H9 (cell line): Measurements from ENCODE around the gene UBXN10. TPM values are rescaled to one million over a fixed set of nuclear protein-coding genes. Genes with fewer than 3 reads are reported as not detected.

ENCODE experiments used
- DNase-seq: peaks from one replicate; pipeline ENCODE4 v3.0.0-alpha.2; 2017
- H2AFZ ChIP-seq: one replicate; pipeline ENCODE4 v1.6.1; 2013; ENCODE audit warnings: mild to moderate bottlenecking, low read length, control low read depth, moderate library complexity
- H2AK5ac ChIP-seq: 2 replicates; pipeline ENCODE4 v1.6.1; 2013; ENCODE audit warnings: low read length, control low read depth, mixed read lengths; ENCODE audit not compliant: insufficient read length
- H2BK120ac ChIP-seq: one replicate; pipeline ENCODE4 v1.6.1; 2013; ENCODE audit warnings: low read depth, mild to moderate bottlenecking, low read length, control low read depth, inconsistent platforms; ENCODE audit not compliant: poor library complexity, severe bottlenecking
- H2BK12ac ChIP-seq: 2 replicates; pipeline ENCODE4 v1.6.1; 2013; ENCODE audit warnings: low read length, control low read depth, mixed read lengths, low read depth; ENCODE audit not compliant: insufficient read length
- H2BK15ac ChIP-seq: 2 replicates; pipeline ENCODE4 v1.6.1; 2013; ENCODE audit warnings: low read depth, low read length, control low read depth
- H2BK20ac ChIP-seq: one replicate; pipeline ENCODE4 v1.6.1; 2013; ENCODE audit warnings: low read depth, mild to moderate bottlenecking, low read length, control low read depth, inconsistent platforms; ENCODE audit not compliant: poor library complexity, severe bottlenecking
- H2BK5ac ChIP-seq: 2 replicates; pipeline ENCODE4 v1.6.1; 2013; ENCODE audit warnings: low read length, control low read depth, mixed read lengths; ENCODE audit not compliant: insufficient read length
- H3K14ac ChIP-seq: 2 replicates; pipeline ENCODE4 v1.6.1; 2013; ENCODE audit warnings: low read length, control low read depth; ENCODE audit not compliant: insufficient read depth
- H3K18ac ChIP-seq: 2 replicates; pipeline ENCODE4 v1.6.1; 2013; ENCODE audit warnings: low read depth, mild to moderate bottlenecking, mixed read lengths, low read length, control low read depth; ENCODE audit not compliant: insufficient read length
- H3K23ac ChIP-seq: 2 replicates; pipeline ENCODE4 v1.6.1; 2013; ENCODE audit warnings: low read length, control low read depth, mixed read lengths, low read depth; ENCODE audit not compliant: insufficient read length
- H3K23me2 ChIP-seq: 2 replicates; pipeline ENCODE4 v1.6.1; 2013; ENCODE audit warnings: low read depth, mild to moderate bottlenecking, mixed read lengths, low read length, control low read depth; ENCODE audit not compliant: insufficient read length, poor library complexity, severe bottlenecking
- H3K27ac ChIP-seq: 2 replicates; pipeline ENCODE4 v1.5.1; 2013; ENCODE audit warnings: low read length, control low read depth, mixed read lengths, low read depth; ENCODE audit not compliant: insufficient read length
- H3K27me3 ChIP-seq: 2 replicates; pipeline ENCODE4 v1.6.1; 2013; ENCODE audit warnings: low read length, control low read depth, inconsistent platforms; ENCODE audit not compliant: insufficient read depth
- H3K4ac ChIP-seq: 2 replicates; pipeline ENCODE4 v1.6.1; 2013; ENCODE audit warnings: low read depth, mild to moderate bottlenecking, control low read depth, inconsistent platforms, low read length, moderate library complexity
- H3K4me1 ChIP-seq: 2 replicates; pipeline ENCODE4 v1.6.1; 2013; ENCODE audit warnings: low read length, control low read depth, inconsistent platforms; ENCODE audit not compliant: insufficient read depth
- H3K4me2 ChIP-seq: 2 replicates; pipeline ENCODE4 v1.6.1; 2013; ENCODE audit warnings: low read length, control low read depth, mixed read lengths; ENCODE audit not compliant: insufficient read length, insufficient read depth
- H3K56ac ChIP-seq: 2 replicates; pipeline ENCODE4 v1.6.1; 2013; ENCODE audit warnings: low read depth, mild to moderate bottlenecking, mixed read lengths, low read length, control low read depth; ENCODE audit not compliant: insufficient read length
- H3K79me1 ChIP-seq: 2 replicates; pipeline ENCODE4 v1.6.1; 2013; ENCODE audit warnings: low read depth, mild to moderate bottlenecking, moderate library complexity, low read length, control low read depth, inconsistent platforms; ENCODE audit not compliant: insufficient read depth, poor library complexity, severe bottlenecking
- H3K79me2 ChIP-seq: 2 replicates; pipeline ENCODE4 v1.6.1; 2013; ENCODE audit warnings: low read length, control low read depth, inconsistent platforms; ENCODE audit not compliant: insufficient read depth
- H3K9ac ChIP-seq: 2 replicates; pipeline ENCODE4 v1.6.1; 2013; ENCODE audit warnings: low read length, control low read depth, mixed read lengths; ENCODE audit not compliant: insufficient read length; ENCODE audit errors: extremely low read depth
- H3K9me3 ChIP-seq: one replicate; pipeline ENCODE4 v1.6.1; 2013; ENCODE audit warnings: low read depth, low read length, inconsistent platforms; ENCODE audit not compliant: control insufficient read depth
- H3T11ph ChIP-seq: one replicate; pipeline ENCODE4 v1.6.1; 2013; ENCODE audit warnings: mild to moderate bottlenecking, low read length, control low read depth, inconsistent platforms
- H4K20me1 ChIP-seq: one replicate; pipeline ENCODE4 v1.6.1; 2013; ENCODE audit not compliant: control insufficient read depth, insufficient read length, insufficient read depth
- H4K5ac ChIP-seq: 2 replicates; pipeline ENCODE4 v1.6.1; 2013; ENCODE audit warnings: low read depth, mild to moderate bottlenecking, mixed read lengths, low read length, control low read depth; ENCODE audit not compliant: insufficient read length
- H4K8ac ChIP-seq: replicated peaks from 2 replicates; pipeline ENCODE4 v1.6.1; 2013; ENCODE audit warnings: low read length, control low read depth, mixed read lengths, low read depth; ENCODE audit not compliant: insufficient read length
- H4K91ac ChIP-seq: 2 replicates; pipeline ENCODE4 v1.6.1; 2013; ENCODE audit warnings: low read depth, mild to moderate bottlenecking, moderate library complexity, mixed read lengths, low read length, control low read depth; ENCODE audit not compliant: insufficient read length
- H3K27ac Mint-ChIP-seq, 3 experiments: 2 replicates in 2 of 3; 3 replicates in 1 of 3; pipeline ENCODE4 v1.8.0; 2020 to 2021; ENCODE audit warnings: mixed read lengths in 3 of 3, mild to moderate bottlenecking in 1 of 3, moderate library complexity in 1 of 3
- H3K27me3 Mint-ChIP-seq: 2 replicates; pipeline ENCODE4 v1.8.0; 2021; ENCODE audit warnings: low read depth, mild to moderate bottlenecking, moderate library complexity, mixed read lengths
- H3K36me3 Mint-ChIP-seq, 3 experiments: 2 replicates in 2 of 3; 3 replicates in 1 of 3; pipeline ENCODE4 v1.8.0; 2020 to 2021; ENCODE audit warnings: low read depth in 3 of 3, mixed read lengths in 3 of 3; ENCODE audit not compliant: insufficient read depth in 1 of 3
- H3K4me1 Mint-ChIP-seq, 2 experiments: 2 replicates each; pipeline ENCODE4 v1.8.0; 2020; ENCODE audit warnings: mixed read lengths in 2 of 2
- H3K4me3 Mint-ChIP-seq, 2 experiments: 2 replicates in 1 of 2; 3 replicates in 1 of 2; pipeline ENCODE4 v1.8.0; 2020 to 2021; ENCODE audit warnings: mild to moderate bottlenecking in 2 of 2, mixed read lengths in 2 of 2, moderate library complexity in 1 of 2
- H3K9me3 Mint-ChIP-seq, 2 experiments: 2 replicates in 1 of 2; 3 replicates in 1 of 2; pipeline ENCODE4 v1.8.0; 2020; ENCODE audit warnings: mild to moderate bottlenecking in 2 of 2, mixed read lengths in 2 of 2, moderate library complexity in 1 of 2
- WGBS: extraction: QIAGEN DNeasy Blood & Tissue Kit; methylation state at CpG from one replicate; pipeline ENCODE4 v1.1.7; 2013; ENCODE audit warnings: missing lambda C conversion rate, low lambda C conversion rate, mixed read lengths; ENCODE audit not compliant: insufficient read length; ENCODE audit errors: extremely low coverage; 5-methylcytosine and 5-hydroxymethylcytosine counted together
- total RNA-seq: library from RNA; stranded (reverse); gene quantifications from 2 replicates; pipeline ENCODE4 v1.2.1, GENCODE V29; 2021
- TF ChIP-seq, protein P1 (sequence below): fragments of 200-600 bp; sonication (generic); conservative IDR thresholded peaks from 3 replicates; pipeline ENCODE4 v1.8.0; 2021; ENCODE audit warnings: antibody characterized with exemption, mild to moderate bottlenecking

Gene UBXN10
- total RNA-seq, 1 experiment from 2014 or later, result 0.59 TPM

DNA sequence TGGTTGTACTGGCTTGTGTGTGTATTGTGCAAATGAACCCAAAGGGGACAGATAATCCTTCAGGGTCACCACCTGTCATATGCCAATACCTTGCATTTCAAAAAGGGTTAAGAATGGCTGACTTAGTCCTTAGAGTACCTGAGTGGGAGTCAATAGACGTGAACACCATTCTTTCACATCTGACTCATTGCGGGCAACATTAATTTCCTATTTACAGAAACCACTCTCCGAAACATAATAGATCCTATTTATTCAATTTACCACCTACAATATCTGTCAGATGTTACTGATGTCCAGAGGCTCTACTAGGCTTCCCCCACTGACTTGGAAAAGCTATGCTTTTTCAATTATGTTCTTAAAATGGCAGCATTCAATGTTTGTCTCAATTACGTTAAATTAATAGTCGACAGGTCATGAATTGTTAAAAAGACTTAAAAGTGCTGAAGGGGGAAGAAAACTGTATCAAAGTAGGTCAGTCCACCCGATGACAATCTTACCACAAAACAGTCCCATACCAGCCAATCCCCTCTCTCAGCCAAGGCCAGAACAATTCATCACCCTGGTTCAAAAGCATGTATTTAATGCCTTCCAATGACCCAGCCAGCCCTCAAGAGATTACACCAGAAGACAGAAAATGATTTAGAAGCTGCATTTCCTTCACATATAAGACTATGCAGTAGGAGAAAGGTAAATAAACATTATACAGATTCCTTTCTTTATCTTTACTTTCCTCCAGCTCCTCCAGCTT is 49.1 kb downstream of the UBXN10 start:
- Histone ChIP-seq H3K27ac (no peak overlapping the region), H3K14ac (no peak overlapping the region), H2BK20ac (no peak overlapping the region), H3K79me2 (no peaks in the 10 kb centered on the region), H2BK12ac (no peak overlapping the region), H3T11ph (no peak overlapping the region), H4K91ac (no peak overlapping the region), H3K23ac (no peak overlapping the region), H2AK5ac (no peak overlapping the region), H3K18ac (no peak overlapping the region), H3K4me2 (no peak overlapping the region), H3K79me1 (no peaks in the 10 kb centered on the region), H2BK15ac (no peak overlapping the region), H3K9me3 (no peaks in the 10 kb centered on the region), H3K27me3 (no peaks in the 10 kb centered on the region), H4K5ac (no peak overlapping the region), H3K4ac (no peak overlapping the region), H3K4me1 (no peaks in the 10 kb centered on the region), H2BK5ac (no peak overlapping the region), H3K56ac (no peak overlapping the region), H2AFZ (no peak overlapping the region), H2BK120ac (no peak overlapping the region), H4K20me1 (no peaks in the 10 kb centered on the region), H3K23me2 (no peaks in the 10 kb centered on the region), H4K8ac (no peak overlapping the region), H3K9ac (no peak overlapping the region)
- no peak for DNase-seq
- H3K4me3 Mint-ChIP-seq, result no peak overlapping the region
- H3K4me1 Mint-ChIP-seq, result peaks cover 9 to 14% of the 10 kb centered on the region in 2 experiments
- WGBS, result no CpG with 5 or more reads among the region's 6 CpGs
- H3K27me3 Mint-ChIP-seq, result peaks cover 22% of the 10 kb centered on the region
- no peaks in the 10 kb centered on the region for H3K9me3 Mint-ChIP-seq
- no peak overlapping the region for H3K27ac Mint-ChIP-seq
- TF ChIP-seq, protein P1, sequence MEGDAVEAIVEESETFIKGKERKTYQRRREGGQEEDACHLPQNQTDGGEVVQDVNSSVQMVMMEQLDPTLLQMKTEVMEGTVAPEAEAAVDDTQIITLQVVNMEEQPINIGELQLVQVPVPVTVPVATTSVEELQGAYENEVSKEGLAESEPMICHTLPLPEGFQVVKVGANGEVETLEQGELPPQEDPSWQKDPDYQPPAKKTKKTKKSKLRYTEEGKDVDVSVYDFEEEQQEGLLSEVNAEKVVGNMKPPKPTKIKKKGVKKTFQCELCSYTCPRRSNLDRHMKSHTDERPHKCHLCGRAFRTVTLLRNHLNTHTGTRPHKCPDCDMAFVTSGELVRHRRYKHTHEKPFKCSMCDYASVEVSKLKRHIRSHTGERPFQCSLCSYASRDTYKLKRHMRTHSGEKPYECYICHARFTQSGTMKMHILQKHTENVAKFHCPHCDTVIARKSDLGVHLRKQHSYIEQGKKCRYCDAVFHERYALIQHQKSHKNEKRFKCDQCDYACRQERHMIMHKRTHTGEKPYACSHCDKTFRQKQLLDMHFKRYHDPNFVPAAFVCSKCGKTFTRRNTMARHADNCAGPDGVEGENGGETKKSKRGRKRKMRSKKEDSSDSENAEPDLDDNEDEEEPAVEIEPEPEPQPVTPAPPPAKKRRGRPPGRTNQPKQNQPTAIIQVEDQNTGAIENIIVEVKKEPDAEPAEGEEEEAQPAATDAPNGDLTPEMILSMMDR, result no peak
- no peaks in the 10 kb centered on the region for H3K36me3 Mint-ChIP-seq
